Measurements from ENCODE around the gene PTTG1IP. TPM values are rescaled to one million over a fixed set of nuclear protein-coding genes. Genes with fewer than 3 reads are reported as not detected.
A peak's percentile ranks its signal among the peaks of the same experiment; 100 is the strongest.

PTTG1IP gene
- total and polyA plus RNA-seq, 2 of the 13 experiments (the other 11 are each of a cell fraction or from before 2014, with no cell fraction given), result 161 to 700 TPM

GRCh38 chr21:44878053-44878982 is 4.8 kb upstream of the PTTG1IP start (continued):
- TF ChIP-seq ATF1 (CRISPR knock-in tag; IDR thresholded peaks at IDR 0.05), result 0 out of 2 replicates have a peak, but pooled peaks have one; percentile 60
- TF ChIP-seq NFKB2 (CRISPR knock-in tag; IDR thresholded peaks at IDR 0.05; ENCODE audit: borderline replicate concordance), result no peak
- no peak for TF ChIP-seq ATAD3A (CRISPR knock-in tag; IDR thresholded peaks at IDR 0.05)
- no peak; the same call in 1 of the 2 replicates for TF ChIP-seq TFDP2 (CRISPR knock-in tag; IDR thresholded peaks at IDR 0.05)
- no peak for TF ChIP-seq ZNF451 (CRISPR knock-in tag; IDR thresholded peaks at IDR 0.05)
- TF ChIP-seq ETV6 (CRISPR knock-in tag; conservative IDR thresholded peaks at IDR 0.05), result 0 out of 2 replicates have a peak, but pooled peaks have one; percentile 64
- TF ChIP-seq ZNF343 (CRISPR knock-in tag; IDR thresholded peaks at IDR 0.05), result no peak
- no peak for TF ChIP-seq USF2 (IDR thresholded peaks at IDR 0.05; ENCODE audit: low read depth, low read length)
- peak; percentile 25; the same call in 1 of the 2 replicates for TF ChIP-seq USF2 (CRISPR knock-in tag; IDR thresholded peaks at IDR 0.05; ENCODE audit: borderline replicate concordance)
- TF ChIP-seq ERF (CRISPR knock-in tag; IDR thresholded peaks at IDR 0.05), result peak; percentile 76
- TF ChIP-seq, protein P1, sequence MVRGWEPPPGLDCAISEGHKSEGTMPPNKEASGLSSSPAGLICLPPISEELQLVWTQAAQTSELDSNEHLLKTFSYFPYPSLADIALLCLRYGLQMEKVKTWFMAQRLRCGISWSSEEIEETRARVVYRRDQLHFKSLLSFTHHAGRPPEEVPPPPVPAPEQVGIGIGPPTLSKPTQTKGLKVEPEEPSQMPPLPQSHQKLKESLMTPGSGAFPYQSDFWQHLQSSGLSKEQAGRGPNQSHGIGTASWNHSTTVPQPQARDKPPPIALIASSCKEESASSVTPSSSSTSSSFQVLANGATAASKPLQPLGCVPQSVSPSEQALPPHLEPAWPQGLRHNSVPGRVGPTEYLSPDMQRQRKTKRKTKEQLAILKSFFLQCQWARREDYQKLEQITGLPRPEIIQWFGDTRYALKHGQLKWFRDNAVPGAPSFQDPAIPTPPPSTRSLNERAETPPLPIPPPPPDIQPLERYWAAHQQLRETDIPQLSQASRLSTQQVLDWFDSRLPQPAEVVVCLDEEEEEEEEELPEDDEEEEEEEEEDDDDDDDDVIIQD (CRISPR knock-in tag; IDR thresholded peaks at IDR 0.05; ENCODE audit: low read depth), result peak; percentile 70; the same call in 1 of the 2 replicates
- TF ChIP-seq, protein P2, sequence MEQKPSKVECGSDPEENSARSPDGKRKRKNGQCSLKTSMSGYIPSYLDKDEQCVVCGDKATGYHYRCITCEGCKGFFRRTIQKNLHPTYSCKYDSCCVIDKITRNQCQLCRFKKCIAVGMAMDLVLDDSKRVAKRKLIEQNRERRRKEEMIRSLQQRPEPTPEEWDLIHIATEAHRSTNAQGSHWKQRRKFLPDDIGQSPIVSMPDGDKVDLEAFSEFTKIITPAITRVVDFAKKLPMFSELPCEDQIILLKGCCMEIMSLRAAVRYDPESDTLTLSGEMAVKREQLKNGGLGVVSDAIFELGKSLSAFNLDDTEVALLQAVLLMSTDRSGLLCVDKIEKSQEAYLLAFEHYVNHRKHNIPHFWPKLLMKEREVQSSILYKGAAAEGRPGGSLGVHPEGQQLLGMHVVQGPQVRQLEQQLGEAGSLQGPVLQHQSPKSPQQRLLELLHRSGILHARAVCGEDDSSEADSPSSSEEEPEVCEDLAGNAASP (CRISPR knock-in tag; IDR thresholded peaks at IDR 0.05; ENCODE audit: borderline replicate concordance), result peak; percentile 61; the same call in 1 of the 2 replicates
- TF ChIP-seq BRCA1 (CRISPR knock-in tag; IDR thresholded peaks at IDR 0.05), result no peak
- TF ChIP-seq SIN3A (IDR thresholded peaks at IDR 0.05; ENCODE audit: borderline replicate concordance, low read depth, low read length), result no peak
- no peak for TF ChIP-seq FLYWCH1 (CRISPR knock-in tag; IDR thresholded peaks at IDR 0.05)
- TF ChIP-seq ZNF296 (CRISPR knock-in tag; conservative IDR thresholded peaks at IDR 0.05), result no peak
- peak; percentile 78 for TF ChIP-seq FOXO1 (CRISPR knock-in tag; IDR thresholded peaks at IDR 0.05)
- no peak for TF ChIP-seq PAWR (CRISPR knock-in tag; IDR thresholded peaks at IDR 0.05; ENCODE audit: borderline replicate concordance)
- TF ChIP-seq ZBTB21 (CRISPR knock-in tag; IDR thresholded peaks at IDR 0.05), result no peak
- no peak for TF ChIP-seq GZF1 (CRISPR knock-in tag; IDR thresholded peaks at IDR 0.05)
- TF ChIP-seq ZNF138 (CRISPR knock-in tag; IDR thresholded peaks at IDR 0.05; ENCODE audit: low read depth), result no peak
- TF ChIP-seq RARG (CRISPR knock-in tag; IDR thresholded peaks at IDR 0.05; ENCODE audit: low read depth), result no peak
- no peak for TF ChIP-seq FOSL1 (CRISPR knock-in tag; IDR thresholded peaks at IDR 0.05; ENCODE audit: borderline replicate concordance)
- TF ChIP-seq ZNF605 (CRISPR knock-in tag; IDR thresholded peaks at IDR 0.05), result no peak

All from HepG2 (cell line).